Activated naive CD4-positive, alpha-beta T cell (primary cell): ENCODE results near the gene ARHGAP11A.

Source experiments
- DNase-seq, 4 experiments: peaks; one replicate each; lab custom pipeline; 2025; lab: John Stamatoyannopoulos, UW

ARHGAP11A gene

DNA sequence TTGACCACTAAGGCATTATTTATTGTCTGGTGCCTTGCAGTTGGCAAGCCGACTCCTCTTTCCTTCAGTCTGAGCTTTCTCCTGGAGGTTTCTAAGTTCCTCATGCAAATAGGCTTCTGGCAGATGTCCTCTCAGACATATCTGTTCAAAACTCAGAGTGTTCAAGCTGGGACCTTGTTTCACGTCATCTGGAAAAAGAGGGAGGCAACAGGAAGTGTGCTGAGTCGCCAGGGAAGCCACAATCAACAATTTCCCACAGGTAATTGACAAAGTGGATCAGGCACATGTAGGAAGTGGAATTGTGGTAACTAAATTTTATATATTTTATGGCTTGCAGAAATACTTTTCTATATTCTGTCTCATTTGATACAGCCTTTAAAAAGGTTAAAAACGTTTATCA, 40.8 kb downstream of the ARHGAP11A start:
- DNase-seq: no peak

DNA sequence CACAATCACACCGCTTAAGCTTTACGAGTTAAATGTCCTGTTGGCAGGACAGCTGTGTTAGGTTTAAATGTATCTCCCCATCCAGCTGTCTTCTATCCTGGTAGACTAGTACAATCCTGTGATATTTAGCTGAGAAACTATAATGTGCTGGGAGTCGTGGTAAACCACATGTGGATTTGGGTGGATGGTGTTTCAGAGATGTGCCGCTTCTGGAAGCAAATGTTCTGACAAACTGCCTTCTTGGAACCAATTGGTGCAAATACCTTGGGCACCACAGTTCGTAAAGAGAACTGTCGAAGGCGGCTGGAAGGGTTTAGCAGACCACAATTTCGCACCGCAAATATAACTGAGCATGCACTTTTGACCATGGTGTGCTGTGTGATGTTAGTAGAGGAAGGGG, 41.2 kb downstream of the ARHGAP11A start:
- DNase-seq: no peak

DNA sequence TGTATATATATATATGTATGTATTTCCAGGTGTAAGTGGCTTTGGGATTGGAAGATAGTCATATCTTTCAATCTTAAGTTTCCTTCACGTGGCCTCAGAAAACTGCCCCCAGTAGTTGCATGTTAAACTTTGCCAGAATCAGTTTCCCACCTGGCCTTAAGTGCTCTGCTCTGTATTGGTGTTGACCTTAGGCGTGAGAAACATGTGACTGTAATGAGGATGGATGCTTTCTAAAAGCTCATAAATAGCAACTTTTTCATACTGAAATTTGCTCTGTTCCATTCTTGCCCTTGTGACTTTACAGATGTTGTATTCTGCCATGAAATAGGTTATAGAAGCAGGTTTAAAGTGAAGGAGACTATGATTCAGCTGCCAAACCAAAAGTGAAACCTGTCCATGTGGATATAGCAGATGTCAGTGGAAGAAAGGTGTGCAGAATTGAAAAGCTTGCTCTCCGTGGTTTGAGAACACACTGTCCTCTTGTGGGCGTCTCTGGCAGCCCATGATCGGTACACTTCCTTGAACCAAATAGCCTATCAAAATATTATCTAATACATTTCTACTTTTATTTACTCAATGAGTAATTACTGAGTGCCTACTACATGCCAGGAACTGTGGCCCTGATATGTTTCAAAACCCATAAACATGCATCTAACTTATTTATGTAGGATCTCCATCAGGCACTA, 42.0 kb downstream of the ARHGAP11A start:
- no peak for DNase-seq

DNA sequence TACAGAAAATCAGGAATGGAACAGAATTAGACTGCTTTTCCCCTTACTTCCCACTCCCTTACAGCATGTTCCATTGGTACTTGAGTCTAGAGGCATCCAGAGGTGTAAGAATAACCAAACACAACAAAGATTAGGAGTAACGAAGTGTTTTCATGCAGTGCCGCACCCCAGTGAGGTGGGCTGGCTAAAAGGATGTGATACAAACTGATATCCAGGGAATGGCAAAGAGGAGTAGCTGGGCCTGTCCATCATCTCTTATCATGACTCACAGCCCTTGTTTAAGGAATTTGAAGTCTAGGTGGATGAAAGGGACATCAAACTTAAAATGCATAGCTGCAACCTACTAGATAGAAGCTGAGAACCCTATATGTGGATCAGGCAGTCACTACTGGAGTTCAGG, 42.6 kb downstream of the ARHGAP11A start:
- no peak for DNase-seq

DNA sequence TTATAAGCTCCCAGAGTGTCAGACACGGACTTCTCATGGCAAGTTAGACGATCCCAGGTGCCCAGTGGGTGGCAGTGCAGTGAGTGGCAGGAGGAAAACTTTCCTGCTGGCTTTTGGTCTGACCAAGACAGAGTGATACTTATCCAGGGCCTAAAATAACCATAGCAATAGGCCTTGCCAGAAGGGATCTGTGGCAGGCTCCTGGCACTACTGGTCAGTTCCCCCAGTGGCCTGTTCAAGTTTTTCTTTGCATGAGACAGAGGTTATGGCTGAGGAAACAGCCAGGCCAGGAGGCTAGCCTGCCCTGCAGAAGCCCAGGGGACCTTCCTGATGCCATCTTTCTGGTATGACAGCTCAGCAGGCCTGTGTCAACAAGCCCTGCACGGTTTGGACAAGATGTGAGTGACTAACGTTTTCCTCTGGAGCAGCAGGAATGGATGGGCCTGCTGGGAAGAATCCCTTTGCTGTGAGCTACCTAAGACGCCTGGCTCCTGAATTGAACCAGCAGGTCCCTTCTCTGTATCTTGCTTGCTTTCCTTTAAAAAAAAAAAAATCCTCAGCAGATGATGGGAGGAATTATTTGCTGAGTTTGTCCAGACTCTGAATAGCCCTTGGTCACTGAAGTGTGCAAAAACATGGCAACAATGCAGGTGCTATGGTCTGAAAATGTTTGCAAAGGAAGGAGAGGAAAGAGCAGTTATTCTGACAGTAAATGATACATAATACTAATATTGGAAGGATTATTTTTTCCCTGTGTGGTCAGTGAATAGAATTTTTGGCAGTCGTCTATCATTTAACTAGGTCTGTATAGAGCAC, 44.2 kb downstream of the ARHGAP11A start:
- no peak for DNase-seq

DNA sequence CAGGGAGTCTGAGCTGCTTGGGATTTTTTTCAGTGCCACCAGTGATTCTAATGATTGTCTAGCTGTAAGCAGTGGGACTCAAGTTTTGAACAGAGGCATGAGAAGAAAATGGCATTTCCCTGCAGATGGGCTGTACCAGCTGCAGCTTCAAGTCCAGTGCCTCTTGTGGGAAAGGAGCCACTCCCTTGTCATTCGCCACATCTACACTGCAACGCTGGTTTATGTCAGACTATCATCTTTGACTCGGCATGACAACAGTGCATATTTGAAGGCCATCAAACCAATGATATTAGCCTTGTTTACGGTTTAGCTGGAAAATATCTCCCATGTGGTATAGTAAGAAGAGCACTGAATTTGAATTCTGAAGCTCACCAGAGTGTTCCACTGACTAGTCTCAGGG, 48.4 kb downstream of the ARHGAP11A start:
- no peak for DNase-seq

DNA sequence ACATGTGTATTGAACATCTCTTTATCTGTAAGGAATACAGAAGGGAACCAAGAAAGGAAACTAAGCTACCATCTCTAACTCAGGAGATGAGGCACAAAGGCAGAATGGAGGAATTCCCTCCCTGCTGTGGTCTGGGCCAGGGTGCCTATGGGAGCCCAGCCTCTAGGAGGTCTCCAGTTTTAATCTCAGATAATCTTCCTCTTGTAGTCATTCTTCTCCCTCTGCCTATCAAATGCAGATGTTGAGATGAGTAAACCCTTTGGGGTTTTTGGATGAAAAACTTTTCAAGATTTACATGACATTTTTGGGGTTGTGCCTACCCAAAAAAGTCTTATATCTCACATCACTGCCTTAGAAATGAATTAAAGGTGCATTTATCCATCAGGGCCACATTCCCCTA, 49.5 kb downstream of the ARHGAP11A start:
- DNase-seq: no peak

DNA sequence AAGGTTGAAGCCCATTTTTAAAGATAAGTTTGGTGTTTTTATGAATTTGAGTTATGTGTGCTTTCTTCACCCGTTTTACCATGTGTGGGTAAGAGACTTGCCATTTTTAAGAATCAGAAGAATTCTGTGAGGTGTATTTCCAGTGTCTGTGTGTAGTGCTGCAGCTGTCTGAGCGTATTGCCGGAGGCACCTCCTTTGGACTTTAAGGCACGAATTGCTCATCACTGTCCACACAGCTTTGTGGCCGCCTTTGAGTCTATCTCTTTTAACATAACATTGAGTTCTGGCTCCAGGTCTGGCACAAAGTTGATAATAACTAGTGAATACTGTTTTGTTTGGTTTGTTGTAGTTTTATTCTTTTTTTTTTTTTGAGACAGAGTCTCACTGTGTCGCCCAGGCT, 52.0 kb downstream of the ARHGAP11A start:
- DNase-seq: no peak

DNA sequence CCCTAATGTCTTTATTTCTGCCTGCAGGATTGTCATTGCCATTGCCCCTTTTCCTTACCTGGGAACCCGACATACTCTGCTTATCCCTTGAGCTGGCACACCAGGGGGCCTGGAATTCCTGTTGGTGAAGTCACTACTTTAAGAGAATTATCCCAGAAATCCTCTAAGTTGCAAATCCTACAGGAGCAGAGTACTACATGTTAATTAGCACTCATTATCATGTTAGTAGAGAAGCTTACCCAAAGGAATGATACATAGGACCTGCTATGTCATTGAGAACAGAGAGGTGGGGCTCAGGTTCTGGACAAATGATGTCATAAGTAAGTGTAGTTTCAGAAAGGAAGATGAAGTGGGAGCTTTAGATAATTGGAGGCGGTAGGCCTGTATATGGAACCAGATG, 53.6 kb downstream of the ARHGAP11A start:
- DNase-seq: no peak

DNA sequence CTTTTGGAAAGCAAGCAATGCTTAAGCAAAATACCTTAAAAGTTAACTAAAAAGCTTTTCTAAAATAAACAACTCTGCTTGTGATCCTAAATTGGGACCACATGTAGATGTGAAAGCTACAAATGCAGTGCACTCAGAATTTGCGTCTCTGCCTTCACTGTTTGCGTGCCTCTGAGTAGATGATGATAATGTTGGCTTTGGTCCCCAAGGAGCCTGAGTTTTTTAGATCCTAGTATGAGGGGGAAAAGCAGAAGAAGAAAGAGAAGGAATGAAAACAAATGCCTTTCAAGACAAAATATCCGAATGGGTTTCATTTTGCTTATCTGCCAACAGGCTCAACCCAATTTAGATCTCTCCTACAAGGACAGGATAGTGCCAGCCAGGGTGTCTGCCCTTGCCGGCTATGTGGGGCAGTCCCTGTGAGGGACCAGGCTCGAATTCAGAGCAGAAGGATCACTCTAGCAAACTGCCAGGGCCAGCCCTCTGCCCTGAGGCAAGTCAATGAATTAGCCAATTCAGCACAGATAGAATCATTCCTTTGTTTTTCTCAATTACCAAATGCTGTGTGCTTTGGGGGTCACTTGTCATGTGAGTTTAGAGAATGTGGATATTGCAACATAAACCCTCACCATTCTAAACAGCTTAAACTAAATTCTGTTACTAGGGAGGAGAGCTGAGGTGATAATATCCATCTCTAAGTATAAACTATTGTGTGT, 54.8 kb downstream of the ARHGAP11A start:
- DNase-seq: no peak

DNA sequence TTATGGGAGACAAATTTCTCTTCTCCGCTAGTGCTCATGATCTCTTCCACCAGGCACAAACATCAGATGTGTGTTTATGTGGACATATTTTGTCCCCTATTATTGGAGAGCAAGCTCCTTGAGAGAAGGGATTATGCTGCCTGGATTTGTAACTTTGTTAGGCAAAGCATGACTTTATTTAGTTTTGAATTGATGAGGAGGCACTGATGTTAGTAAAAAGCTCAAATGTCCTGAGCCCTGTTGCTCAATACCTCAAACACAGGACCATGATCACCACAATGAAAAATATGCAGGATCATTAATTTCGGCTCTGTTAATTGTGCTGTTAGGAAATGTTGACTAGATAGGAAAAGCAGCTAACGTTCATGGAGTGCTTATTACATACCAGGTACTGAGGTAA, 55.3 kb downstream of the ARHGAP11A start:
- no peak for DNase-seq

DNA sequence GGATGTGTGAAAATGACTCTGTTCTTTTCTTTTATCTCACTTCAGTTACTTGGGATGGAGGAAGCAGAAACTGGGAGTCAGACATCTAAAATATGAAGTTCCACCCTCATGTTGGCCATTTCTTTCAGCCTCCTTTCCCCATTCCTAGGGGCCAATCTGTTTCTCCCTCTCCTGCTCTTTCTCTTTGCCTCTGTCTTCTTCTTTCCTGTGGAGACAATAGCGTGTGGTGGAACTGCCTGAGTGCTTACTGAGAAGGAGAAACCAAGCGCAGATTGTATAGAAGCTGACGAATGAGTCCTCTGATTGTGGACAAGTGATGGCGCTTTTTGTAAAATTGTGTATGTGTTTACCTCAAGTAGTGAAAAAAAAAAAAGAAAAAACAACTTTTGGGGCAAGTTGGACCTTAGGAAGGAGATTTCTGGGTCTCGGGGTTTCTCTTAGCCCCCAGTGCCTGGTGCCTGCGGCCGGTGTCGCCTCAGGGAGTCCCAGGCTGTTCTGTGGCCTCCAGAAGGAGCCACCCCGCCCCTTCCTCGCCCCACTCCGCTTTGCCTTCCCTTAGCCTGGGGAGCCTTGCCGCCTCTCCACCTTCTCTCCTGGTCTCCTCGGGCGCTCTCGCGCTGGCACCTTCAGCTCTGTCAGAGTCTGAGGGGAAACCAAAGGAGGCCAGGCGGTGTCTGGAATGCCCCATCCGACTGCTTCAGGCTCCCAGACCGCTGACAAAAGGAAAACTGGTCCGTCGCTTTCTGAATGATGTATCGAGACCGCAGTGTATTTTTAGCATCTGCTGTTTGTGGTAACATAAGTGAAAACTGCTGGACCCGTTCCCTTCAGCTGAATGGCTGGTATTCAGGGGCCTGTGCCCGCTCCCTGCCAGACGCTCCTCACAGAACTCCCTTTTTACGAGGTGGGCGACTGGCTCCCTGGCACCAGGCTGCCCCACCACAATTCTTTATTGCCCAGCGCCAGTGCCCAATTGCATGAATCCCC, 56.3 kb downstream of the ARHGAP11A start:
- DNase-seq: no peak

DNA sequence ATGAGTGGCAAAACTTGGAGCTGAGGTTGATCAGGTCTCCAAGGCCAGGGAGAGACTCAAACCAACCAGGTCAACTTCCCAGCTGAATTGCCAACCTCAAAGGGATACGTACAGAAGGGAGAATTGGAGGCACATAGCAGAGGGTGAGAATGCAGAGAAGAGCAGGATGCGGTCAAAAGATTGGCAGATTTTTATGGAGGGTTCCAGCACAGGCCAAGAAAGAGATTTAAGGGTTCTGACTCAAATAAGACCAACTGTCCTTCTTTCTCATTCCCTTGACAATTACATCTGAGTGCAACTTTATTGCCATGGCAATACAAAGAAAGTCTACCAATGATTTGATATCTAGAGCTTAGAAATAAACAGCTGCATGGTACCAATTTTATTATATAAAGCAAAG, 59.4 kb downstream of the ARHGAP11A start:
- DNase-seq: no peak

DNA sequence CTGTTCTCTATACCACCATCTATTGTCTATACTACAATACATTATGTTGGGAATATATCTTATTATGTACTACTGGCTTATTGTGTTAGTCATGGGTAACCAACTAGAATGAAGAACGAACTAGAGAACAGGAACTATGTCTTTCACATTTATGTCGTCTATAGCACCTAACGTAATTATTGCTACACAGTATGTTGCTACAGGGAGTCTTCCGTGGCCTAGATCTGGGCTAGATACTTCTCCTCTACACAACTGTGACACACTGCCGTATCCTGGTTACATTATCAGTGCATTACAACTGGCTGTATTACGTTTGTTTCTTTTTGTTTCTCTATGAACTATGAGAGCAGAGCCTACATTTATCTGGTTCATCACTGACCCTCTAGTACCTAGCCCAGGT, 60.2 kb downstream of the ARHGAP11A start:
- no peak for DNase-seq

DNA sequence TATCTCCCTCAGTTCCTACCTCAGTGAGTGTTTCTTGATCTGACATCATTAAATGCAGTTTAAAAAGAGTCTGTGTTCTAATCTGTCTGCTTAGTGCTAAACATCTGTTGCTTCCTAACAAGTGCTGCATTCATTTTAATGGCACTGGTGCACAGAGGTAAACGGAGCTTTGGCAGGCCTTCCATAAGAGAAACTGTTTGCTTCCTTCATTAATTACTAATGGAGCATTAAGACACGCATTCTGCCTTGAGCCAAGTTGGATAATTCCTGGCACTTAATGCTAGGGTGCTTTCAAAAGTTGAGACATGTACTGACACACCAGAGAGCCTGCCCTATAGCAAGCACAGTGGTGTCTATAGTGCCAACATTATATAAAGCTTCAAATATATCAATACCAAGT, 60.9 kb downstream of the ARHGAP11A start:
- no peak for DNase-seq

DNA sequence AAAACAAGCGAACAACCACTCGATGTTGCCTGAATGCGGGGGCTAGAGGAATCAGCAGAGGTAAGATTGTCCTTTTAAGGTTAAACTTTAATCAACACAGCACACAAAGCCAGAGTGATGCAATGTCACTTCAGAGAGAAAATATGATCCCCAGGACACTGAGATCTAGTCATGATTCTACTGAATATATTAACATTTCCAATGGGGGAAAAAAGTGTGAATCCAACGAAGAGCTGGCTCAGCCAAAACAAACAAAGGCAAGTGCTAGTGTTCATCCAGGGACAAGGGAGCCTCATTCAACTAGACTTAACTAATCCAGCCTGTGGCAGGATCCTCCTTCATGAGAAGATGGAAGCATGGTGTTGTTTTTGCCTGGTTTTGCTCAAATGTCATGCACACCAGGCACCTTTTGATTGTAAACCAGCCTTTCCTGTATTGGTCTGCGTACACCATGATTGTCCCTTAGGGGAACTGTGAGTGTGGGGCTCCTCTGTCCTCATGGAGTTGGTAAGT, 62.0 kb downstream of the ARHGAP11A start:
- no peak for DNase-seq

DNA sequence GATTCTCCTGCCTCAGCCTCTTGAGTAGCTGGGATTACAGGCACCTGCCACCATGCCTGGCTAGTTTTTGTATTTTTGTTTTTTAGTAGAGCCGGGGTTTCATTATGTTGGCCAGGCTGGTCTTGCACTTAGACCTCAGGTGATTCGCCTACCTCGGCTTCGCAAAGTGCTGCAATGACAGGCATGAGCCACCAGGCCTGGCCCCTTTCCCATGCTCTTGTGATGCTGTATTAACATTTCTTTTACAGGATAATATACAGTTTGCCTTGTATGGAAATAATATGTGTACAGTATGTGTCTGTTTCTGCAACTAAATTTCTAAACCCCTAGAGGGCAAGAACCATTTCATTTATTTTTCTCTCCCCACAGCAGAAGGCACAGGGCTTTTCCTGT, 64.0 kb downstream of the ARHGAP11A start:
- no peak for DNase-seq

DNA sequence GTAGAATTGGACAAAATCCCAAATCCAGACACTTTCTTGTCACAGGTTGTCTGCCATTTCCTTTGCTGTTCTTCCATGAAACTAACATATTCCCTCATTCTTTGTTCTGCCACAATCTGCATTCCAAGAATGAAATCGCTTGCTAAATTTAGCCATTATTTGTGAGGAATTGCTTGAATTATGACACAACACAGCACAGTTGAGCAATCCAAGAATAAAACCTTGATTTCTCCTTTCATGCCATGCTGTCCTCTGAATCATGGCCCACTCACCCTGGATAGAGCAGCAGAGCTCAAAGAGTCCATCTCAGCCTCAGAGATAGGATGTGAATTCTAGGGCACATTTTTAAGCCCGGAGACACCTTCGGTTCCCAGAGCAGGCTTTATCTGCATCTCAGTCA, 67.3 kb downstream of the ARHGAP11A start:
- DNase-seq: no peak

DNA sequence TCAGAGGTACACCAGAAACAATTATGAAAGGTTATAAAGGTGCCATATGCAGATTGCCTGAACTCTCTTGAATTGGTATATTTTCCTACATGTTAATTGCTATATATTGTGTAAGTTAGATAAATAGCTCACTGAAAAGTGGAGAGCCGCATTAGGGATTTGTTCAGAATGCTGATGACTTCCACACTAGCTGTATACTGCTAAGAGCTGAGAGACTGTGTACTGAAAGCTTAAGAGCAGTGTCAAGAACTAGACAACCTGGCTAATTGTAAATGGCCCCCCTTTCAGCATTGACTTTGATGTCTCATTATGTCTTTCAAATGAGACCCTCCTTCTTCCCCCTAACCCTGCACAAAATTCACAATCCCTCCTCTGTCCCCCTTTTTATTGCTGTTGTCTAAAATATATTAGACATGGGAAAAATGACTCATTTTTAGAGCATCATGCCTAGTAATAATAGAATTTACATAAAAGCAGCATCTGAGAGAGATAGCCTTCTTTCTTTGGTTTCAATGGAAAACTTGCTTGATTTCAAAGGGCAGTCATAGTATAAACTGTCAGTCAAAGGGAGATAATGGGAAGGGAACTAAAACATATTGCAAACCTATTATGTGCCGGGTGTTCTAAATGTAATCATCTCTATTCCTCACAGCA, 67.8 kb downstream of the ARHGAP11A start:
- no peak for DNase-seq

DNA sequence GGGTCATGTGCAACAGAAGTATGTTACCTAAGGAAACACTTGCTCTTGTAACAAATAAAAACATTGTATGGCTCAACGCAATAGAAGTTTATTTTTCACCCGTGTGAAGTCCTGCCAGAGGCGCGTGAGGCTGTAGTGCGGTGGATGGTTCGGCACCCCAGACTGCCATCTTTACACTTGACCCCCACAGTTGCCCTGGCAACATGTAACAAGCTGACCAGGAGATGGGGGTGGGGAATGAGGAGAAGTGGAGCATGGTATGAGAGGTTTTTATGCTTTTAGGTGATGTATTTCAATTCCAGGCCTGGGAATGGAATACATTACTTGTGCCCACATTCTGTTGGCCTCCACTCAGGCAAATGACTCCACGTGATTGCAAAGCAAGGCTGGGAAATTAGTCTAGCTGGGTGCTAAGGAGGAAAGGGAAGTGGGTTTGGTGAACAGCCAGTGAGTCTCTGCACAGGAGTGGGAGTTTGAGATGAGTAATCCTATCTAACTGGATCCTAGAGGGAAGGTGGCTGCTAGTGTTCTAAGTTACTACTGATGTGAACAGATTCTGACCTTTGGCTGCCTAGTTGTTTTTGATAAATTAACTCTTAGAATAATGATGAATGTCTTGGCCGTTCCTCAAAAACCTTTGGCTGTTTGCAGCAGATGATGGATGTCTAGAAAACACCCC, 68.7 kb downstream of the ARHGAP11A start:
- no peak for DNase-seq

DNA sequence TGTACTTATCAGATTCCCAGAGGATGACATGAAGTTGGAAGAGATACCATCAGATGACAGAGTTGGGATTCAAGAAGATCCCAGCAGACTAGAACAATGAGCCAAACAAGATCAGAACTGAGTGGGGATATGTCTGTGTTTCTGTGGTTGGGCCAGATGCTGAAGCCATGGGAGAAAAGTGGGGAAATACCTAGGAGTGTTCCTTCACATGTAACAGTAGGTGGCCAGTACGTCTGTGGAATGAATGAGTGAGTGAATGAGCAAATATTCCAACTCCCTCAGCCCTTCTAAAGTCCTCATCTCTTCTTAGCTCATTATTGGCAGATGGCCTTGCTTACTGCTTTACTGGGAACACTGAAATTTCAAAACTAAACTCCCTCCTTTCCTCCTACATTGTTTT, 70.3 kb downstream of the ARHGAP11A start:
- no peak for DNase-seq
